H9 (cell line): ENCODE results near the gene PCNX3. TPM values are rescaled to one million over a fixed set of nuclear protein-coding genes. Genes with fewer than 3 reads are reported as not detected.

Experiments used
- DNase-seq: peaks from one replicate; pipeline ENCODE4 v3.0.0-alpha.2; 2017
- H2AFZ ChIP-seq: one replicate; pipeline ENCODE4 v1.6.1; 2013; ENCODE audit warnings: mild to moderate bottlenecking, low read length, control low read depth, moderate library complexity
- H2AK5ac ChIP-seq: 2 replicates; pipeline ENCODE4 v1.6.1; 2013; ENCODE audit warnings: low read length, control low read depth, mixed read lengths; ENCODE audit not compliant: insufficient read length
- H2BK120ac ChIP-seq: one replicate; pipeline ENCODE4 v1.6.1; 2013; ENCODE audit warnings: low read depth, mild to moderate bottlenecking, low read length, control low read depth, inconsistent platforms; ENCODE audit not compliant: poor library complexity, severe bottlenecking
- H2BK12ac ChIP-seq: 2 replicates; pipeline ENCODE4 v1.6.1; 2013; ENCODE audit warnings: low read length, control low read depth, mixed read lengths, low read depth; ENCODE audit not compliant: insufficient read length
- H2BK15ac ChIP-seq: 2 replicates; pipeline ENCODE4 v1.6.1; 2013; ENCODE audit warnings: low read depth, low read length, control low read depth
- H2BK20ac ChIP-seq: one replicate; pipeline ENCODE4 v1.6.1; 2013; ENCODE audit warnings: low read depth, mild to moderate bottlenecking, low read length, control low read depth, inconsistent platforms; ENCODE audit not compliant: poor library complexity, severe bottlenecking
- H2BK5ac ChIP-seq: 2 replicates; pipeline ENCODE4 v1.6.1; 2013; ENCODE audit warnings: low read length, control low read depth, mixed read lengths; ENCODE audit not compliant: insufficient read length
- H3K14ac ChIP-seq: 2 replicates; pipeline ENCODE4 v1.6.1; 2013; ENCODE audit warnings: low read length, control low read depth; ENCODE audit not compliant: insufficient read depth
- H3K18ac ChIP-seq: 2 replicates; pipeline ENCODE4 v1.6.1; 2013; ENCODE audit warnings: low read depth, mild to moderate bottlenecking, mixed read lengths, low read length, control low read depth; ENCODE audit not compliant: insufficient read length
- H3K23ac ChIP-seq: 2 replicates; pipeline ENCODE4 v1.6.1; 2013; ENCODE audit warnings: low read length, control low read depth, mixed read lengths, low read depth; ENCODE audit not compliant: insufficient read length
- H3K23me2 ChIP-seq: 2 replicates; pipeline ENCODE4 v1.6.1; 2013; ENCODE audit warnings: low read depth, mild to moderate bottlenecking, mixed read lengths, low read length, control low read depth; ENCODE audit not compliant: insufficient read length, poor library complexity, severe bottlenecking
- H3K27ac ChIP-seq: 2 replicates; pipeline ENCODE4 v1.5.1; 2013; ENCODE audit warnings: low read length, control low read depth, mixed read lengths, low read depth; ENCODE audit not compliant: insufficient read length
- H3K27me3 ChIP-seq: 2 replicates; pipeline ENCODE4 v1.6.1; 2013; ENCODE audit warnings: low read length, control low read depth, inconsistent platforms; ENCODE audit not compliant: insufficient read depth
- H3K4ac ChIP-seq: 2 replicates; pipeline ENCODE4 v1.6.1; 2013; ENCODE audit warnings: low read depth, mild to moderate bottlenecking, control low read depth, inconsistent platforms, low read length, moderate library complexity
- H3K4me1 ChIP-seq: 2 replicates; pipeline ENCODE4 v1.6.1; 2013; ENCODE audit warnings: low read length, control low read depth, inconsistent platforms; ENCODE audit not compliant: insufficient read depth
- H3K4me2 ChIP-seq: 2 replicates; pipeline ENCODE4 v1.6.1; 2013; ENCODE audit warnings: low read length, control low read depth, mixed read lengths; ENCODE audit not compliant: insufficient read length, insufficient read depth
- H3K56ac ChIP-seq: 2 replicates; pipeline ENCODE4 v1.6.1; 2013; ENCODE audit warnings: low read depth, mild to moderate bottlenecking, mixed read lengths, low read length, control low read depth; ENCODE audit not compliant: insufficient read length
- H3K79me1 ChIP-seq: 2 replicates; pipeline ENCODE4 v1.6.1; 2013; ENCODE audit warnings: low read depth, mild to moderate bottlenecking, moderate library complexity, low read length, control low read depth, inconsistent platforms; ENCODE audit not compliant: insufficient read depth, poor library complexity, severe bottlenecking
- H3K79me2 ChIP-seq: 2 replicates; pipeline ENCODE4 v1.6.1; 2013; ENCODE audit warnings: low read length, control low read depth, inconsistent platforms; ENCODE audit not compliant: insufficient read depth
- H3K9ac ChIP-seq: 2 replicates; pipeline ENCODE4 v1.6.1; 2013; ENCODE audit warnings: low read length, control low read depth, mixed read lengths; ENCODE audit not compliant: insufficient read length; ENCODE audit errors: extremely low read depth
- H3K9me3 ChIP-seq: one replicate; pipeline ENCODE4 v1.6.1; 2013; ENCODE audit warnings: low read depth, low read length, inconsistent platforms; ENCODE audit not compliant: control insufficient read depth
- H3T11ph ChIP-seq: one replicate; pipeline ENCODE4 v1.6.1; 2013; ENCODE audit warnings: mild to moderate bottlenecking, low read length, control low read depth, inconsistent platforms
- H4K20me1 ChIP-seq: one replicate; pipeline ENCODE4 v1.6.1; 2013; ENCODE audit not compliant: control insufficient read depth, insufficient read length, insufficient read depth
- H4K5ac ChIP-seq: 2 replicates; pipeline ENCODE4 v1.6.1; 2013; ENCODE audit warnings: low read depth, mild to moderate bottlenecking, mixed read lengths, low read length, control low read depth; ENCODE audit not compliant: insufficient read length
- H4K8ac ChIP-seq: replicated peaks from 2 replicates; pipeline ENCODE4 v1.6.1; 2013; ENCODE audit warnings: low read length, control low read depth, mixed read lengths, low read depth; ENCODE audit not compliant: insufficient read length
- H4K91ac ChIP-seq: 2 replicates; pipeline ENCODE4 v1.6.1; 2013; ENCODE audit warnings: low read depth, mild to moderate bottlenecking, moderate library complexity, mixed read lengths, low read length, control low read depth; ENCODE audit not compliant: insufficient read length
- H3K27ac Mint-ChIP-seq, 3 experiments: 2 replicates in 2 of 3; 3 replicates in 1 of 3; pipeline ENCODE4 v1.8.0; 2020 to 2021; ENCODE audit warnings: mixed read lengths in 3 of 3, mild to moderate bottlenecking in 1 of 3, moderate library complexity in 1 of 3
- H3K27me3 Mint-ChIP-seq: 2 replicates; pipeline ENCODE4 v1.8.0; 2021; ENCODE audit warnings: low read depth, mild to moderate bottlenecking, moderate library complexity, mixed read lengths
- H3K36me3 Mint-ChIP-seq, 3 experiments: 2 replicates in 2 of 3; 3 replicates in 1 of 3; pipeline ENCODE4 v1.8.0; 2020 to 2021; ENCODE audit warnings: low read depth in 3 of 3, mixed read lengths in 3 of 3; ENCODE audit not compliant: insufficient read depth in 1 of 3
- H3K4me1 Mint-ChIP-seq, 2 experiments: 2 replicates each; pipeline ENCODE4 v1.8.0; 2020; ENCODE audit warnings: mixed read lengths in 2 of 2
- H3K4me3 Mint-ChIP-seq, 2 experiments: 2 replicates in 1 of 2; 3 replicates in 1 of 2; pipeline ENCODE4 v1.8.0; 2020 to 2021; ENCODE audit warnings: mild to moderate bottlenecking in 2 of 2, mixed read lengths in 2 of 2, moderate library complexity in 1 of 2
- H3K9me3 Mint-ChIP-seq, 2 experiments: 2 replicates in 1 of 2; 3 replicates in 1 of 2; pipeline ENCODE4 v1.8.0; 2020; ENCODE audit warnings: mild to moderate bottlenecking in 2 of 2, mixed read lengths in 2 of 2, moderate library complexity in 1 of 2
- CTCF ChIP-seq: fragments of 200-600 bp; sonication (generic); conservative IDR thresholded peaks from 3 replicates; pipeline ENCODE4 v1.8.0; 2021; ENCODE audit warnings: antibody characterized with exemption, mild to moderate bottlenecking
- WGBS: extraction: QIAGEN DNeasy Blood & Tissue Kit; methylation state at CpG from one replicate; pipeline ENCODE4 v1.1.7; 2013; ENCODE audit warnings: missing lambda C conversion rate, low lambda C conversion rate, mixed read lengths; ENCODE audit not compliant: insufficient read length; ENCODE audit errors: extremely low coverage; 5-methylcytosine and 5-hydroxymethylcytosine counted together
- total RNA-seq: library from RNA; stranded (reverse); gene quantifications from 2 replicates; pipeline ENCODE4 v1.2.1, GENCODE V29; 2021

Gene PCNX3
- total RNA-seq, 1 experiment from 2014 or later: 50.5 TPM

- Histone ChIP-seq H2BK120ac (no peak overlapping the region), H4K5ac (no peak overlapping the region), H4K8ac (no peak overlapping the region), H3T11ph (no peak overlapping the region), H3K79me1 (no peaks in the 10 kb centered on the region), H2BK12ac (no peak overlapping the region), H3K27ac (no peak overlapping the region), H3K4ac (no peak overlapping the region), H2AFZ (no peak overlapping the region), H2BK20ac (no peak overlapping the region), H2BK5ac (no peak overlapping the region), H4K20me1 (no peaks in the 10 kb centered on the region), H3K4me1 (no peaks in the 10 kb centered on the region; the same call in 1 of the 2 replicates), H3K79me2 (no peaks in the 10 kb centered on the region), H3K56ac (no peak overlapping the region), H3K14ac (no peak overlapping the region), H2BK15ac (no peak overlapping the region), H3K9ac (no peak overlapping the region), H3K23me2 (peaks cover 5% of the 10 kb centered on the region), H3K18ac (no peak overlapping the region), H3K4me2 (no peak overlapping the region), H3K23ac (no peak overlapping the region), H4K91ac (no peak overlapping the region), H2AK5ac (no peak overlapping the region), H3K27me3 (no peaks in the 10 kb centered on the region), H3K9me3 (no peaks in the 10 kb centered on the region)
- Mint-ChIP-seq H3K4me1 (peaks cover 17 to 18% of the 10 kb centered on the region in 2 experiments), H3K4me3 (no peak overlapping the region; a peak in 1 of 5 replicates), H3K9me3 (no peaks in the 10 kb centered on the region), H3K27me3 (no peaks in the 10 kb centered on the region), H3K27ac (no peak overlapping the region), H3K36me3 (peaks cover 16 to 36% (median 33%) of the 10 kb centered on the region in 3 experiments; a peak in 6 of 7 replicates)
- no peak for TF ChIP-seq CTCF
- DNase-seq: no peak
- WGBS: no CpG with 5 or more reads among the region's 46 CpGs
These were observed 19.5 kb downstream of the PCNX3 start for GRCh38 chr11:65634905-65635731.
